Activated T-cell treated with anti-CD3 and anti-CD28 coated beads, Interleukin-2, amount 50 U/mL, for 1 hour (primary cell): ENCODE measurements around the gene VSTM2B.
"Not testable (repeated sequence)": the region's sequence is repeated elsewhere in the genome, so short reads cannot be mapped to it uniquely, and the experiment has no call there.

Source experiments
- DNase-seq: peaks from one replicate; pipeline ENCODE4 v3.0.0-alpha.2; 2020

VSTM2B gene

GRCh38 chr19:29532956-29533355, 7.2 kb downstream of the VSTM2B start:
- DNase-seq = no peak

- DNase-seq = no peak
Observed at GRCh38 chr19:29533578-29534544, 8.1 kb downstream of the VSTM2B start.

GRCh38 chr19:29535214-29535831, 9.5 kb downstream of the VSTM2B start:
- DNase-seq = no peak

- no peak for DNase-seq
Observed at GRCh38 chr19:29535984-29536508, 10.3 kb downstream of the VSTM2B start.

- no peak for DNase-seq
Observed at GRCh38 chr19:29537181-29537580, 11.4 kb downstream of the VSTM2B start.

GRCh38 chr19:29537601-29538000, 11.8 kb downstream of the VSTM2B start:
- DNase-seq = no peak

GRCh38 chr19:29538146-29538545, 12.4 kb downstream of the VSTM2B start:
- DNase-seq = no peak

GRCh38 chr19:29538651-29539050, 12.9 kb downstream of the VSTM2B start:
- DNase-seq = no peak

GRCh38 chr19:29539131-29539530, 13.3 kb downstream of the VSTM2B start:
- DNase-seq = no peak

- no peak for DNase-seq
Observed at GRCh38 chr19:29539670-29540069, 13.9 kb downstream of the VSTM2B start.

GRCh38 chr19:29540114-29540513, 14.3 kb downstream of the VSTM2B start:
- DNase-seq = no peak

GRCh38 chr19:29541473-29542253, 15.9 kb downstream of the VSTM2B start:
- no peak for DNase-seq

GRCh38 chr19:29542327-29542726, 16.5 kb downstream of the VSTM2B start:
- no peak for DNase-seq

GRCh38 chr19:29542776-29543175, 17.0 kb downstream of the VSTM2B start:
- no peak for DNase-seq

GRCh38 chr19:29543381-29543780, 17.6 kb downstream of the VSTM2B start:
- no peak for DNase-seq

- no peak for DNase-seq
Observed at GRCh38 chr19:29544656-29545360, 19.0 kb downstream of the VSTM2B start.

- not testable (repeated sequence) for DNase-seq
Observed at GRCh38 chr19:29545447-29545846, 19.7 kb downstream of the VSTM2B start.

- no peak for DNase-seq
Observed at GRCh38 chr19:29545866-29546582, 20.2 kb downstream of the VSTM2B start.

- no peak for DNase-seq
Observed at GRCh38 chr19:29546583-29547190, 20.9 kb downstream of the VSTM2B start.

GRCh38 chr19:29547361-29547960, 21.7 kb downstream of the VSTM2B start:
- no peak for DNase-seq

- DNase-seq = no peak
Observed at GRCh38 chr19:29547981-29548380, 22.2 kb downstream of the VSTM2B start.
